SK-N-SH (cell line): Measurements from ENCODE around the gene MLX. TPM values are rescaled to one million over a fixed set of nuclear protein-coding genes. Genes with fewer than 3 reads are reported as not detected.
"Not testable (repeated sequence)": the region's sequence is repeated elsewhere in the genome, so short reads cannot be mapped to it uniquely, and the experiment has no call there.

Source experiments
- CTCF ChIA-PET: fragments of 300-600, 350-600 bp; formaldehyde crosslinking; extraction: SDS; loops from one replicate; lab custom pipeline; 2021; lab: Yijun Ruan, JAX
- POLR2A ChIA-PET: fragments of 350-600 bp; sonication (Branson Sonifier 250); formaldehyde crosslinking; extraction: SDS; loops from one replicate; lab custom pipeline; 2020; ENCODE audit warnings: antibody characterized with exemption, inconsistent platforms; lab: Yijun Ruan, JAX
- DNase-seq: peaks from one replicate; pipeline ENCODE4 v3.0.0; 2012
- H2AFZ ChIP-seq: fragments of 200-600 bp; sonication (generic); 2 replicates; pipeline ENCODE4 v1.8.1; 2016; ENCODE audit warnings: antibody characterized with exemption, mild to moderate bottlenecking, low read depth
- H3F3A ChIP-seq: fragments of 200-600 bp; sonication (generic); replicated peaks from 2 replicates; pipeline ENCODE3; 2016; ENCODE audit warnings: antibody characterized with exemption, mild to moderate bottlenecking; ENCODE audit not compliant: insufficient read depth
- H3K27ac ChIP-seq, 2 experiments: fragments of 200-500 bp in 1 of 2; fragments of 200-600 bp in 1 of 2; sonication (Bioruptor generic) in 1 of 2; sonication (generic), shearing (Covaris generic) in 1 of 2; 2 replicates each; pipeline versions ENCODE4 v1.5.1 to v1.6.1; 2014 to 2016; ENCODE audit warnings: low read depth in 2 of 2, inconsistent platforms in 1 of 2, low read length in 1 of 2, mild to moderate bottlenecking in 1 of 2, mixed read lengths in 1 of 2
- H3K27me3 ChIP-seq: fragments of 200-600 bp; sonication (generic), shearing (Covaris generic); 2 replicates; pipeline ENCODE4 v1.6.1; 2016; ENCODE audit warnings: mixed run types; ENCODE audit not compliant: insufficient read depth
- H3K36me3 ChIP-seq, 2 experiments: fragments of 200-500 bp in 1 of 2; fragments of 200-600 bp in 1 of 2; sonication (Bioruptor generic) in 1 of 2; sonication (generic) in 1 of 2; replicated peaks in 1 of 2; 2 replicates each; pipeline versions ENCODE3 to v1.5.1; 2014 to 2016; ENCODE audit warnings: low read length in 1 of 2, mild to moderate bottlenecking in 1 of 2; ENCODE audit not compliant: insufficient read depth in 2 of 2, control insufficient read depth in 1 of 2
- H3K4me1 ChIP-seq, 2 experiments: fragments of 200-500 bp in 1 of 2; fragments of 200-600 bp in 1 of 2; sonication (Bioruptor generic) in 1 of 2; sonication (generic), shearing (Covaris generic) in 1 of 2; 2 replicates each; pipeline versions ENCODE4 v1.5.1 to v1.6.1; 2014 to 2016; ENCODE audit warnings: low read depth in 1 of 2, low read length in 1 of 2, mixed run types in 1 of 2; ENCODE audit not compliant: insufficient read depth in 2 of 2, control insufficient read depth in 1 of 2
- H3K4me2 ChIP-seq: fragments of 200-600 bp; sonication (generic), shearing (Covaris generic); 2 replicates; pipeline ENCODE4 v1.6.1; 2017; ENCODE audit warnings: mixed run types
- H3K4me3 ChIP-seq, 2 experiments: fragments of 200-500 bp in 1 of 2; fragments of 200-600 bp in 1 of 2; sonication (Bioruptor generic) in 1 of 2; sonication (generic), shearing (Covaris generic) in 1 of 2; 2 replicates each; pipeline versions ENCODE4 v1.5.1 to v1.8.1; 2014 to 2016; ENCODE audit warnings: low read depth in 2 of 2, inconsistent platforms in 1 of 2, low read length in 1 of 2, mild to moderate bottlenecking in 1 of 2, mixed read lengths in 1 of 2, moderate library complexity in 1 of 2
- H3K79me2 ChIP-seq: fragments of 200-600 bp; sonication (generic); 2 replicates; pipeline ENCODE4 v1.8.1; 2017; ENCODE audit warnings: mild to moderate bottlenecking; ENCODE audit not compliant: insufficient read depth
- H3K9ac ChIP-seq: fragments of 200-600 bp; sonication (generic); 2 replicates; pipeline ENCODE4 v1.6.1; 2017; ENCODE audit warnings: mixed run types
- H3K9me2 ChIP-seq: fragments of 200-600 bp; sonication (generic); 2 replicates; pipeline ENCODE4 v1.6.1; 2017; ENCODE audit warnings: mixed run types
- H3K9me3 ChIP-seq: fragments of 200-600 bp; sonication (generic); 2 replicates; pipeline ENCODE4 v1.6.1; 2017; ENCODE audit warnings: mixed run types, mild to moderate bottlenecking, moderate library complexity
- H4K20me1 ChIP-seq: fragments of 200-600 bp; sonication (generic); 2 replicates; pipeline ENCODE4 v1.6.1; 2017; ENCODE audit warnings: mild to moderate bottlenecking, mixed run types; ENCODE audit not compliant: insufficient read depth
- CHD2 ChIP-seq: fragments of 150-350 bp; IDR thresholded peaks from 2 replicates; pipeline ENCODE4 v1.6.1; 2018; ENCODE audit warnings: low read length; ENCODE audit not compliant: partially characterized antibody
- ELF1 ChIP-seq: IDR thresholded peaks from 2 replicates; pipeline ENCODE4 v1.4.0; 2012
- EZH2phosphoT487 ChIP-seq: fragments of 200-600 bp; sonication (generic); IDR thresholded peaks from 2 replicates; pipeline ENCODE4 v1.6.1; 2017; ENCODE audit warnings: low read depth, mixed run types, mild to moderate bottlenecking, antibody characterized with exemption, moderate library complexity, borderline replicate concordance
- FOSL2 ChIP-seq: IDR thresholded peaks from 2 replicates; pipeline ENCODE4 v1.4.0; 2012; ENCODE audit warnings: low read depth, mild to moderate bottlenecking, moderate library complexity, borderline replicate concordance
- FOXJ3 ChIP-seq: sonication (generic); formaldehyde crosslinking; IDR thresholded peaks from 2 replicates; pipeline ENCODE4 v1.5.1; 2020; ENCODE audit warnings: mild to moderate bottlenecking, missing genetic modification reagents
- FOXM1 ChIP-seq: IDR thresholded peaks from 2 replicates; pipeline ENCODE4 v1.4.0; 2012; ENCODE audit warnings: low read depth, mild to moderate bottlenecking
- MEF2A ChIP-seq: IDR thresholded peaks from 2 replicates; pipeline ENCODE4 v1.4.0; 2012; ENCODE audit warnings: low read depth, borderline replicate concordance
- NFIC ChIP-seq: IDR thresholded peaks from 2 replicates; pipeline ENCODE4 v1.4.0; 2012; ENCODE audit warnings: borderline replicate concordance
- NRF1 ChIP-seq: IDR thresholded peaks from 2 replicates; pipeline ENCODE4 v1.6.1; 2012; ENCODE audit warnings: low read depth, mild to moderate bottlenecking, low read length
- RAD21 ChIP-seq: IDR thresholded peaks from 2 replicates; pipeline ENCODE4 v1.6.1; 2012; ENCODE audit warnings: mild to moderate bottlenecking, low read length
- RCOR1 ChIP-seq: fragments of 150-350 bp; IDR thresholded peaks from 2 replicates; pipeline ENCODE4 v1.6.1; 2017; ENCODE audit warnings: antibody characterized with exemption, low read length
- SIN3A ChIP-seq: IDR thresholded peaks from 2 replicates; pipeline ENCODE4 v1.6.1; 2012; ENCODE audit warnings: low read depth, mild to moderate bottlenecking, low read length, moderate library complexity, borderline replicate concordance
- TAF1 ChIP-seq: IDR thresholded peaks from 2 replicates; pipeline ENCODE4 v1.6.1; 2012; ENCODE audit warnings: low read depth, mild to moderate bottlenecking, low read length, moderate library complexity, borderline replicate concordance
- TEAD4 ChIP-seq: IDR thresholded peaks from 2 replicates; pipeline ENCODE4 v1.4.0; 2012; ENCODE audit warnings: mild to moderate bottlenecking, borderline replicate concordance; ENCODE audit not compliant: insufficient read depth
- YY1 ChIP-seq: IDR thresholded peaks from 2 replicates; pipeline ENCODE4 v1.4.0; 2012; ENCODE audit warnings: low read depth, mild to moderate bottlenecking
- WGBS: methylation state at CpG from one replicate; pipeline ENCODE4 v1.1.6; 2017; ENCODE audit warnings: low lambda C conversion rate; 5-methylcytosine and 5-hydroxymethylcytosine counted together
- polyA plus RNA-seq, 3 experiments: library from polyadenylated mRNA; depleted of rRNA; stranded (reverse); fragments of >200 nt; gene quantifications; 2 replicates each; pipeline ENCODE4 v1.2.3, GENCODE V29; 2012
- TF ChIP-seq, protein P1 (sequence below): fragments of 150-350 bp; IDR thresholded peaks from 2 replicates; pipeline ENCODE4 v1.6.1; 2016; ENCODE audit warnings: mild to moderate bottlenecking, low read depth, low read length

MLX gene
- polyA plus RNA-seq, 1 of the 3 experiments (the other 2 are of a cell fraction) = 44.5 TPM

DNA sequence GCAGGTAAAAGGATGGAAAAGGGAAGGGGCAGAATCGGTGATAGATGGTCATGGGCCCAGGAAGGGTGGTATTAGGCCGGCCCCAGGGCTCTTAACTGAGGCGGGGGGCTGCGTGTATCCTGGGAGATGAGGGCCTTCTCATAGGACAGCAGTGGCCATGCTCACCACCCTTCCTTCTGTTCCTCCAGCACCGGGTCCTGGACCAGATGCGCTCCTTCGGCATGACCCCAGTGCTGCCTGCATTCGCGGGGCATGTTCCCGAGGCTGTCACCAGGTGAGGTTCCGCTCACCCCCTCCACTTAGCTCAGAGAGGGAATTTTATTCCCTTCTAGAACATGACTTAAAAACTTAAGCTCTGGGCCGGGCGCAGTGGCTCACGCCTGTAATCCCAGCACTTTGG lies 28.4 kb upstream of the MLX start:
- Histone ChIP-seq H2AFZ (no peak overlapping the region), H3K9me3 (no peaks in the 10 kb centered on the region), H4K20me1 (0 out of 2 replicates have a peak, but pooled peaks cover 4% of the 10 kb centered on the region), H3K27ac (no peak overlapping the region), H3K9ac (no peak overlapping the region), H3K79me2 (peaks cover 22% of the 10 kb centered on the region), H3K36me3 (peaks cover 12 to 14% of the 10 kb centered on the region in 2 experiments), H3K4me2 (no peak overlapping the region), H3K4me3 (no peak overlapping the region), H3K9me2 (no peaks in the 10 kb centered on the region), H3K4me1 (peaks cover 4 to 16% of the 10 kb centered on the region in 2 experiments; a peak in 3 of 4 replicates), H3K27me3 (no peaks in the 10 kb centered on the region), H3F3A (peaks cover 17% of the 10 kb centered on the region)
- ChIA-PET CTCF (interaction anchor here (1.5 kb wide), 1 partner anchor 132 kb away, joined by 4 read pairs; no protein-coding TSS in a partner anchor), POLR2A (interaction anchor here (3.6 kb wide), 1 partner anchor 16 kb away, joined by 17 read pairs; no protein-coding TSS in a partner anchor)
- 98% methylated on average over 14 of the region's 14 CpGs for WGBS
- no peak for DNase-seq
- TF ChIP-seq MEF2A (no peak), FOXJ3 (CRISPR knock-in tag) (no peak), NRF1 (no peak), SIN3A (no peak), RCOR1 (no peak), EZH2phosphoT487 (no peak), ELF1 (no peak), FOSL2 (no peak), TEAD4 (no peak), NFIC (no peak), CHD2 (no peak), YY1 (no peak), RAD21 (no peak), FOXM1 (no peak), TAF1 (no peak)
- TF ChIP-seq, protein P1, sequence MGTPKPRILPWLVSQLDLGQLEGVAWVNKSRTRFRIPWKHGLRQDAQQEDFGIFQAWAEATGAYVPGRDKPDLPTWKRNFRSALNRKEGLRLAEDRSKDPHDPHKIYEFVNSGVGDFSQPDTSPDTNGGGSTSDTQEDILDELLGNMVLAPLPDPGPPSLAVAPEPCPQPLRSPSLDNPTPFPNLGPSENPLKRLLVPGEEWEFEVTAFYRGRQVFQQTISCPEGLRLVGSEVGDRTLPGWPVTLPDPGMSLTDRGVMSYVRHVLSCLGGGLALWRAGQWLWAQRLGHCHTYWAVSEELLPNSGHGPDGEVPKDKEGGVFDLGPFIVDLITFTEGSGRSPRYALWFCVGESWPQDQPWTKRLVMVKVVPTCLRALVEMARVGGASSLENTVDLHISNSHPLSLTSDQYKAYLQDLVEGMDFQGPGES = no peak

DNA sequence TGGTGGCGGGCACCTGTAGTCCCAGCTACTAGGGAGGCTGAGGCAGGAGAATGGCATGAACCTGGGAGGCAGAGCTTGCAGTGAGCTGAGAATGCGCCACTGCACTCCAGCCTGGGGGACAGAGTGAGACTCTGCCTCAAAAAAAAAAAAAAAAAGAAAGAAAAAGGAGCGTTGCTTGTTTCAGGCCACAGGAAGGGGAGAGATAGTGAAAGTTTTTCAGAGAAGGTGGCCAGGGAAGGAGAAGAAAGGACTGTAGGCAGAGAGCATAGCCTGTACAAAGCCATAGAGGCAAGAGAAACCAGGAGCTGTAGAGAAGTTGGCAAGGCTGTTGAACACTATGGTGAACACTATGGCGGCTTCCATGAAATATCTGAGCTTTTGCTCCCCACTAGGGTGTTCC lies 26.3 kb upstream of the MLX start:
- not testable (repeated sequence) for H2AFZ ChIP-seq, H3K9me2 ChIP-seq, H3K9me3 ChIP-seq, H3F3A ChIP-seq, H3K4me2 ChIP-seq, H3K27ac ChIP-seq, H3K27me3 ChIP-seq, H3K4me3 ChIP-seq, DNase-seq, H3K9ac ChIP-seq, H4K20me1 ChIP-seq
- ChIA-PET CTCF (interaction anchor here (1.1 kb wide), 1 partner anchor 13 kb away, joined by 5 read pairs; no protein-coding TSS in a partner anchor), POLR2A (interaction anchor here (1.4 kb wide), 1 partner anchor 21 kb away, joined by 3 read pairs; no protein-coding TSS in a partner anchor)
- Histone ChIP-seq H3K4me1 (peaks cover 4 to 12% of the 10 kb centered on the region in 2 experiments; a peak in 3 of 4 replicates), H3K79me2 (peaks cover 22% of the 10 kb centered on the region), H3K36me3 (peaks cover 12 to 16% of the 10 kb centered on the region in 2 experiments)
- WGBS = 91% methylated on average over 4 of the region's 4 CpGs
